Transverse colon (tissue), 3 donors: ENCODE data around the gene FITM2.

ENCODE experiments used
- POLR2A ChIP-seq: fragments of 450-650 bp; IDR thresholded peaks from one replicate; pipeline ENCODE4 v1.6.1; 2016; ENCODE audit warnings: antibody characterized with exemption, mild to moderate bottlenecking, moderate library complexity
- TF ChIP-seq, protein P1 (sequence below), 5 experiments: fragments of 200-600 bp in 3 of 5; fragments of 450-650 bp in 2 of 5; sonication (generic) in 3 of 5; IDR thresholded peaks; 1 replicate in 2 of 5; 2 replicates in 3 of 5; pipeline ENCODE4 v1.5.1; 2016 to 2017; ENCODE audit warnings: antibody characterized with exemption in 5 of 5, inconsistent platforms in 3 of 5, mild to moderate bottlenecking in 2 of 5, moderate library complexity in 1 of 5

DNA sequence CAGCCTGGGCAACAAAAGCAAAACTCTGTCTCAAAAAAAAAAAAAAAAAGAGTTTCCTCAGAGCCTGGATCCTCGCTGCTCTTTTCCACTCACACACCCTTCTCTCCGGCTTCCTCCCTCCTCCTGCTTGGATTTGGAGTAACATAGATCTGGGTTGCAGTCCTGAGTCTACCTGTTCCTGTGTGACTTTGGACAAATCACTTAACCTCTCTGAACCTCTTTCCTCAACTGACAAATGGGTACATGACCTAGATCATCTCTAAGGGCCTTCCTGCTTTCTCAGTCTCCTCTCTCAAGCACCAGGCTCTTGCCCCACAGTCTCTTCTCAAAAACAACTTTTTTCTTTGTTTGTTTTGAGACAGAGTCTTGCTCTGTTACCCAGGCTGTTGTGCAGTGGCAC, 20.2 kb upstream of the FITM2 start:
- TF ChIP-seq POLR2A, result no peak
- TF ChIP-seq, protein P1, sequence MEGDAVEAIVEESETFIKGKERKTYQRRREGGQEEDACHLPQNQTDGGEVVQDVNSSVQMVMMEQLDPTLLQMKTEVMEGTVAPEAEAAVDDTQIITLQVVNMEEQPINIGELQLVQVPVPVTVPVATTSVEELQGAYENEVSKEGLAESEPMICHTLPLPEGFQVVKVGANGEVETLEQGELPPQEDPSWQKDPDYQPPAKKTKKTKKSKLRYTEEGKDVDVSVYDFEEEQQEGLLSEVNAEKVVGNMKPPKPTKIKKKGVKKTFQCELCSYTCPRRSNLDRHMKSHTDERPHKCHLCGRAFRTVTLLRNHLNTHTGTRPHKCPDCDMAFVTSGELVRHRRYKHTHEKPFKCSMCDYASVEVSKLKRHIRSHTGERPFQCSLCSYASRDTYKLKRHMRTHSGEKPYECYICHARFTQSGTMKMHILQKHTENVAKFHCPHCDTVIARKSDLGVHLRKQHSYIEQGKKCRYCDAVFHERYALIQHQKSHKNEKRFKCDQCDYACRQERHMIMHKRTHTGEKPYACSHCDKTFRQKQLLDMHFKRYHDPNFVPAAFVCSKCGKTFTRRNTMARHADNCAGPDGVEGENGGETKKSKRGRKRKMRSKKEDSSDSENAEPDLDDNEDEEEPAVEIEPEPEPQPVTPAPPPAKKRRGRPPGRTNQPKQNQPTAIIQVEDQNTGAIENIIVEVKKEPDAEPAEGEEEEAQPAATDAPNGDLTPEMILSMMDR (IDR thresholded peaks at IDR 0.05), result no peak
